ENCODE data around the gene FAM131C.
A peak's percentile ranks its signal among the peaks of the same experiment; 100 is the strongest.

The FAM131C gene

DNA sequence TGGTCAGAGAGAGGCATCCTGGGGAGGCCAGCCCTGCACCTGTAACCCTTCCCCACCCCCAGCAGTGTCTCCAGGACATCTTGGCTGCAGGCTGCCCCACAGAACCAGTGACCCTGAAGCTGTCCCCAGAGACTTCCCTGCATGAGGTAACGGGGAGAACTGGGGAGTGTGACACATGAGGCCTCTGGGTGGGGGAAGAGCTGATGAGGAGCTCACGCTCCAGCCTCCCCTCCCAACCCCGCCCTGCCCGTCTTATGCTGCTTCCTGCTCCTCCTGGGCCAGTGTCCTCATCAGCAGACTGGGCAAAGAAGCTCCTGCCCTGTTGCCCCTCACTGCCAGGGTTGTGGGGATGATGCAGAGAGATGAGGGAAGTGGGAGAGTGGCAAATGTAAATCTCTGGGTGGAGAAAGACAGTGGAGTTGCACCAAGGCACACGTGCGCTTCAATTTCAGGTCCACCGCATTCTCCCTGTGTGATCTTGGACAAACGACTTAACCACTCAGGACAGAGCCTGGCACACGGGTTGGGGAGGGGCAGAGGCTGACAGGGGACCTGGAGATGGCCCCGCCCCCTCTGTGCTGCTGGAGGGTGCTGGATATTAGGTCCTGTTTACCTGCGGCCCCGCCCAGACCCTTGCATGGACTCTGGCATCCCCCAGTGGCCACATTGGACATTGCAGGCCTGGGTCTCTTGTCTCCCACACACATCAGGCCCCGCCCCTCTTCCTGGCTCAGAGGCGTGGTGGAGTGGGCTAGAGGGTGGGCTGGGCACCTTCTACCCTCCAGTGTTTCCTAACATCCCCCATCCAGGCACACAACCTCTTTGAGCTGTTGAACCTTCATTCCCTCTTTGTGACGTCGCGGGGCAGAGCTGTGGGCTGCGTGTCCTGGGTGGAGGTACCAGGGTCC lies 17.6 kb downstream of the FAM131C start:
- H4K91ac ChIP-seq (ENCODE audit: low read length): no peak overlapping the region
- no peaks in the 10 kb centered on the region for H3K9me3 ChIP-seq (ENCODE audit: control insufficient read depth, low read length)
- H3K4ac ChIP-seq (ENCODE audit: low read depth in 1 of 2, low read length in 2 of 2): no peak overlapping the region
- H4K8ac ChIP-seq (ENCODE audit: low read length): peak overlapping the region; percentile 36
- H2BK15ac ChIP-seq (ENCODE audit: low read depth, poor library complexity, severe bottlenecking): no peak overlapping the region
- H3K79me1 ChIP-seq (replicated peaks; ENCODE audit: low read length, poor library complexity, severe bottlenecking): no peaks in the 10 kb centered on the region
- H2AFZ ChIP-seq (ENCODE audit: low read depth, low read length): no peak overlapping the region
- H3K27ac ChIP-seq (ENCODE audit: low read length, poor library complexity, severe bottlenecking): no peak overlapping the region
- no peak overlapping the region for H3K9ac ChIP-seq (ENCODE audit: low read length)
- H3K4me3 ChIP-seq (ENCODE audit: insufficient read depth in 1 of 2, low read depth in 1 of 2, low read length in 2 of 2): no peak overlapping the region
- H3K23ac ChIP-seq (ENCODE audit: low read length in 2 of 2): no peak overlapping the region
- no peak overlapping the region for H2BK5ac ChIP-seq (ENCODE audit: low read depth, low read length, poor library complexity, severe bottlenecking)
- H2BK120ac ChIP-seq (ENCODE audit: low read depth, low read length): no peak overlapping the region
- H3K14ac ChIP-seq (ENCODE audit: low read length in 2 of 2): no peak overlapping the region
- WGBS: 28% methylated on average over 14 of the region's 18 CpGs
- no peak overlapping the region for H3K4me2 ChIP-seq (ENCODE audit: low read length, poor library complexity, severe bottlenecking)
- H3K36me3 ChIP-seq (ENCODE audit: control insufficient read depth in 1 of 2, insufficient read depth in 2 of 2, low read depth in 1 of 2, low read length in 2 of 2): no peaks in the 10 kb centered on the region
- H3K27me3 ChIP-seq (ENCODE audit: control insufficient read depth in 1 of 2, insufficient read depth in 1 of 2, low read length in 2 of 2): peaks cover 3 to 20% of the 10 kb centered on the region in 2 experiments
- H2BK12ac ChIP-seq (ENCODE audit: low read length in 2 of 2): no peak overlapping the region
- H2AK5ac ChIP-seq (ENCODE audit: low read length, severe bottlenecking): no peak overlapping the region
- peaks cover 2% of the 10 kb centered on the region for H3K4me1 ChIP-seq (ENCODE audit: control insufficient read depth, insufficient read depth, low read depth, low read length)
- H3K18ac ChIP-seq (ENCODE audit: low read depth in 1 of 2, low read length in 2 of 2): no peak overlapping the region
- peak; percentile 76 for DNase-seq

DNA sequence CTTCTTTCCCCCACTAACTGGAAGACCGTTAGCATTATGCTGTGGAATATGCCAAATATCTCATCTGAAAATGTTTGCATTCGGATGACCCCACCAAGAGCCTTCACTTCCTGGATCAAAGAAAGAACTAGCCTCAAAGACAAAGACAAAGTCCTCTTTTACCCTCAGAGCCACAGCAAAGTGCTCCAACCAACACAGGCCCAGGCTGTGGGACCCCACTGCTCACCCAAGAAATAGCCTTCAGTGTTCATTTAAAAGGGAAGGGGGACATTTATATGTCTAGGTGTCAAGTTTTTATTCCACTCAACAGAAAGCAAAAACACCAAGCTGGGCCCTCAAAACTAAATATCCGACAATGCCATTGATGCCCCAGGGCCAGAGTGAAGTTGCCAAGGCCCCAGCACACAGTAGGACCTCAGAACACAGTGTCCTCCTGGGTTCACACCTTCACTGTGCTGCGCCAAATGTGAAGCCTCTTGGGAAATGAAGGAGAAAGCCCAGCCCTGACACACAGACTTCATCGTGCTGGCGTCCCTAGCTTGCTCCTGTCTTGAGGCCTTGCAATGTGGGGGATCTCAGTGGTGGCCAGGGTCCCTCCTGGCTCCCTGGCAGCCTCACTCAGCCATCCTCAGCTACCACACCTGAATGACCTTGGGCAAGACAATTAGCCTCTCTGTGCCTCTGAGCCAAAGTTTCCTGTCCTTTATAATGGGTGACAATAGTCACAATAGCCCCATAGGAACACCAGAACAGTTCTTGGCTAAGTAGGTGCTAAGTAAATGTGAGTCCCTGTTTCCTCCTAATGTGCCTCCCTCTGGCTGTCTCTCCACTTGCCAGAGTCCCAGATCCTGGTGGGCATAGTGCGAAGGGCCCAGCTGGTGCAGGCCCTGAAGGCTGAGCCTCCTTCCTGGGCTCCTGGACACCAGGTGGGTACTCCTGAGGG lies 18.6 kb downstream of the FAM131C start:
- Histone ChIP-seq H3K18ac (ENCODE audit: low read depth in 1 of 2, low read length in 2 of 2) (no peak overlapping the region), H2BK15ac (ENCODE audit: low read depth, poor library complexity, severe bottlenecking) (no peak overlapping the region), H3K4ac (ENCODE audit: low read depth in 1 of 2, low read length in 2 of 2) (no peak overlapping the region), H2AK5ac (ENCODE audit: low read length, severe bottlenecking) (no peak overlapping the region), H3K36me3 (ENCODE audit: control insufficient read depth in 1 of 2, insufficient read depth in 2 of 2, low read depth in 1 of 2, low read length in 2 of 2) (no peaks in the 10 kb centered on the region), H3K27me3 (ENCODE audit: control insufficient read depth in 1 of 2, insufficient read depth in 1 of 2, low read length in 2 of 2) (peaks cover 3 to 16% of the 10 kb centered on the region in 2 experiments), H4K91ac (ENCODE audit: low read length) (no peak overlapping the region), H3K14ac (ENCODE audit: low read length in 2 of 2) (no peak overlapping the region), H3K79me1 (replicated peaks; ENCODE audit: low read length, poor library complexity, severe bottlenecking) (no peaks in the 10 kb centered on the region), H2BK5ac (ENCODE audit: low read depth, low read length, poor library complexity, severe bottlenecking) (no peak overlapping the region), H2AFZ (ENCODE audit: low read depth, low read length) (no peak overlapping the region), H4K8ac (ENCODE audit: low read length) (no peak overlapping the region), H3K9ac (ENCODE audit: low read length) (no peak overlapping the region), H3K4me1 (ENCODE audit: control insufficient read depth, insufficient read depth, low read depth, low read length) (peaks cover 5% of the 10 kb centered on the region), H3K4me3 (ENCODE audit: insufficient read depth in 1 of 2, low read depth in 1 of 2, low read length in 2 of 2) (no peak overlapping the region), H2BK12ac (ENCODE audit: low read length in 2 of 2) (no peak overlapping the region), H3K4me2 (ENCODE audit: low read length, poor library complexity, severe bottlenecking) (no peak overlapping the region), H2BK120ac (ENCODE audit: low read depth, low read length) (no peak overlapping the region), H3K27ac (ENCODE audit: low read length, poor library complexity, severe bottlenecking) (no peak overlapping the region), H3K23ac (ENCODE audit: low read length in 2 of 2) (no peak overlapping the region), H3K9me3 (ENCODE audit: control insufficient read depth, low read length) (no peaks in the 10 kb centered on the region)
- 82% methylated on average over 7 of the region's 7 CpGs for WGBS
- DNase-seq: no peak

DNA sequence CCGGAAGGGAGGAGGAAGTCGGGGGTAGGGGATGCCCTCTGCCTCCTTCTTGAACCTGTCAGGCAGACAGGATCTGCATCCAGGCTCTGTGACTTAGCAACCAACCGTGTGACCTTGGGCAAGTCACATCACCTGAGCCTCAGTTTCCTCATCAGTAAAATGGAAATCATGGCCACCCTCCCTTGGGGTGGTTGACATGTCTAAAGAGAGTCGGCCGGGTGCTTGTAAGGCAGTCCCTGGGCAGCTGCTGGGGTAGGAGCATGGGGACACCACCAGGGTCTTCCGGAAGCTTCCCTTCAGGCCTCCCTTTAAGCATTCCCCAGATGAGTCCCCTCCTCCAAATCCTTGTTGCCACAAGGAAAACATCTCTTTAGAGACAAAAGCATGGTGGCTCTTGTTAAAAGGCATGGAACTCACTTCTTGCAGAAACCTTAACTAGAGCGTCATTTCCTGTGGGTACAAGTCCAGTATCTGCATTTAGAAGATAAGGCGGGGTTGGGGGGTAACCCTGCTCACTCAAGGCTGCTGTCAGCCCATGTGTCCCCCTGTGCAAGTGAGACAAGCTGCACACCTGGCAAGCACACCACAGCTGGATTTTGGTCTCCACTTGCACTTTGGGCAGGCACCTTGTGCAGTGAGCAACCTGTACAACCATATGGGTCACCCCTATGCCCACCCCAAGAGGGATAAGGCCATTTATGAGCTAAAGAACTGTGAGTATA lies 19.5 kb downstream of the FAM131C start:
- no peak overlapping the region for H2BK15ac ChIP-seq (ENCODE audit: low read depth, poor library complexity, severe bottlenecking)
- H3K23ac ChIP-seq (ENCODE audit: low read length in 2 of 2): no peak overlapping the region
- H3K9ac ChIP-seq (ENCODE audit: low read length): no peak overlapping the region
- peaks cover 9% of the 10 kb centered on the region for H3K4me1 ChIP-seq (ENCODE audit: control insufficient read depth, insufficient read depth, low read depth, low read length)
- H3K36me3 ChIP-seq (ENCODE audit: control insufficient read depth in 1 of 2, insufficient read depth in 2 of 2, low read depth in 1 of 2, low read length in 2 of 2): no peaks in the 10 kb centered on the region
- peaks cover 3 to 19% of the 10 kb centered on the region in 2 experiments for H3K27me3 ChIP-seq (ENCODE audit: control insufficient read depth in 1 of 2, insufficient read depth in 1 of 2, low read length in 2 of 2)
- H2AK5ac ChIP-seq (ENCODE audit: low read length, severe bottlenecking): no peak overlapping the region
- no peak overlapping the region for H3K4me3 ChIP-seq (ENCODE audit: insufficient read depth in 1 of 2, low read depth in 1 of 2, low read length in 2 of 2)
- H2BK5ac ChIP-seq (ENCODE audit: low read depth, low read length, poor library complexity, severe bottlenecking): no peak overlapping the region
- no peaks in the 10 kb centered on the region for H3K79me1 ChIP-seq (replicated peaks; ENCODE audit: low read length, poor library complexity, severe bottlenecking)
- H4K91ac ChIP-seq (ENCODE audit: low read length): no peak overlapping the region
- 71% methylated on average over 5 of the region's 8 CpGs for WGBS
- H3K4me2 ChIP-seq (ENCODE audit: low read length, poor library complexity, severe bottlenecking): no peak overlapping the region
- no peak overlapping the region for H4K8ac ChIP-seq (ENCODE audit: low read length)
- no peaks in the 10 kb centered on the region for H3K9me3 ChIP-seq (ENCODE audit: control insufficient read depth, low read length)
- DNase-seq: no peak
- H3K27ac ChIP-seq (ENCODE audit: low read length, poor library complexity, severe bottlenecking): no peak overlapping the region
- H3K18ac ChIP-seq (ENCODE audit: low read depth in 1 of 2, low read length in 2 of 2): no peak overlapping the region
- H3K14ac ChIP-seq (ENCODE audit: low read length in 2 of 2): no peak overlapping the region
- no peak overlapping the region for H3K4ac ChIP-seq (ENCODE audit: low read depth in 1 of 2, low read length in 2 of 2)
- no peak overlapping the region for H2AFZ ChIP-seq (ENCODE audit: low read depth, low read length)
- no peak overlapping the region for H2BK12ac ChIP-seq (ENCODE audit: low read length in 2 of 2)
- no peak overlapping the region for H2BK120ac ChIP-seq (ENCODE audit: low read depth, low read length)
